ENCODE data around the gene TSGA10IP.

- no peak for TF ChIP-seq POLR2AphosphoS5 (IDR thresholded peaks at IDR 0.05)
- TF ChIP-seq, protein P1, sequence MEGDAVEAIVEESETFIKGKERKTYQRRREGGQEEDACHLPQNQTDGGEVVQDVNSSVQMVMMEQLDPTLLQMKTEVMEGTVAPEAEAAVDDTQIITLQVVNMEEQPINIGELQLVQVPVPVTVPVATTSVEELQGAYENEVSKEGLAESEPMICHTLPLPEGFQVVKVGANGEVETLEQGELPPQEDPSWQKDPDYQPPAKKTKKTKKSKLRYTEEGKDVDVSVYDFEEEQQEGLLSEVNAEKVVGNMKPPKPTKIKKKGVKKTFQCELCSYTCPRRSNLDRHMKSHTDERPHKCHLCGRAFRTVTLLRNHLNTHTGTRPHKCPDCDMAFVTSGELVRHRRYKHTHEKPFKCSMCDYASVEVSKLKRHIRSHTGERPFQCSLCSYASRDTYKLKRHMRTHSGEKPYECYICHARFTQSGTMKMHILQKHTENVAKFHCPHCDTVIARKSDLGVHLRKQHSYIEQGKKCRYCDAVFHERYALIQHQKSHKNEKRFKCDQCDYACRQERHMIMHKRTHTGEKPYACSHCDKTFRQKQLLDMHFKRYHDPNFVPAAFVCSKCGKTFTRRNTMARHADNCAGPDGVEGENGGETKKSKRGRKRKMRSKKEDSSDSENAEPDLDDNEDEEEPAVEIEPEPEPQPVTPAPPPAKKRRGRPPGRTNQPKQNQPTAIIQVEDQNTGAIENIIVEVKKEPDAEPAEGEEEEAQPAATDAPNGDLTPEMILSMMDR (IDR thresholded peaks at IDR 0.05 in 8 of 11, conservative IDR thresholded peaks at IDR 0.05 in 3 of 11): no peak
- no peak for TF ChIP-seq POLR2A (IDR thresholded peaks at IDR 0.05)
Measured at GRCh38 chr11:65898656-65899355, 46.5 kb upstream of the TSGA10IP start.
